Ishikawa (cell line): ENCODE measurements around the gene MKX.

ENCODE experiments used
- CEBPB ChIP-seq: IDR thresholded peaks from 2 replicates; pipeline ENCODE4 v1.6.1; 2012
- MAX ChIP-seq: IDR thresholded peaks from 2 replicates; pipeline ENCODE4 v1.6.1; 2012
- REST ChIP-seq: IDR thresholded peaks from 2 replicates; pipeline ENCODE4 v1.6.1; 2012; ENCODE audit warnings: low read depth, mild to moderate bottlenecking

GRCh38 chr10:27745732-27746396 lies at the start of gene MKX:
- TF ChIP-seq MAX, result peak; percentile 96
- TF ChIP-seq CEBPB, result no peak
- no peak for TF ChIP-seq REST
